Glutamatergic neuron (in vitro differentiated cells): ENCODE measurements around the gene HOXC9. TPM values are rescaled to one million over a fixed set of nuclear protein-coding genes. Genes with fewer than 3 reads are reported as not detected.

Experiments
- DNase-seq: peaks from one replicate; pipeline ENCODE4 v3.0.0; 2022
- H3K27ac Mint-ChIP-seq: one replicate; pipeline ENCODE4 v1.8.0; 2020; ENCODE audit warnings: mild to moderate bottlenecking, mixed read lengths, inconsistent platforms; ENCODE audit not compliant: unreplicated experiment
- H3K27me3 Mint-ChIP-seq: one replicate; pipeline ENCODE4 v1.8.0; 2020; ENCODE audit warnings: mild to moderate bottlenecking, moderate library complexity, mixed read lengths, inconsistent platforms; ENCODE audit not compliant: unreplicated experiment
- H3K36me3 Mint-ChIP-seq: one replicate; pipeline ENCODE4 v1.8.0; 2020; ENCODE audit warnings: mild to moderate bottlenecking, mixed read lengths, inconsistent platforms; ENCODE audit not compliant: unreplicated experiment
- H3K4me1 Mint-ChIP-seq: one replicate; pipeline ENCODE4 v1.8.0; 2020; ENCODE audit warnings: mild to moderate bottlenecking, low read depth, mixed read lengths, inconsistent platforms; ENCODE audit not compliant: unreplicated experiment
- H3K4me3 Mint-ChIP-seq: one replicate; pipeline ENCODE4 v1.8.0; 2020; ENCODE audit warnings: mild to moderate bottlenecking, mixed read lengths, inconsistent platforms; ENCODE audit not compliant: unreplicated experiment
- H3K9me3 Mint-ChIP-seq: one replicate; pipeline ENCODE4 v1.8.0; 2020; ENCODE audit warnings: mild to moderate bottlenecking, moderate library complexity, mixed read lengths, inconsistent platforms; ENCODE audit not compliant: unreplicated experiment
- CTCF ChIP-seq: fragments of 200-600 bp; sonication (generic); IDR thresholded peaks from one replicate; pipeline ENCODE4 v1.5.0; 2021; ENCODE audit not compliant: partially characterized antibody, unreplicated experiment
- total RNA-seq: library from RNA; stranded (reverse); fragmentation: NEBNext Ultra II Directional; extraction: Animal tissue kit (Norgen Biotek cat#: 25700); gene quantifications from one replicate; pipeline ENCODE4 v1.2.1, GENCODE V29; 2021; ENCODE audit not compliant: unreplicated experiment

HOXC9 gene
- total RNA-seq, 1 donor from 2014 or later = not detected

- Mint-ChIP-seq H3K36me3 (no peaks in the 10 kb centered on the region), H3K27me3 (peaks cover 65% of the 10 kb centered on the region), H3K4me3 (no peak overlapping the region), H3K27ac (no peak overlapping the region), H3K9me3 (peaks cover 4% of the 10 kb centered on the region), H3K4me1 (no peaks in the 10 kb centered on the region)
- TF ChIP-seq CTCF = no peak
- DNase-seq = no peak
These were observed 29.5 kb upstream of the HOXC9 start for GRCh38 chr12:53970451-53970850.

GRCh38 chr12:53971129-53971528, 28.8 kb upstream of the HOXC9 start:
- Mint-ChIP-seq H3K4me3 (no peak overlapping the region), H3K36me3 (no peaks in the 10 kb centered on the region), H3K4me1 (no peaks in the 10 kb centered on the region), H3K27ac (no peak overlapping the region), H3K9me3 (peaks cover 4% of the 10 kb centered on the region), H3K27me3 (peaks cover 68% of the 10 kb centered on the region)
- no peak for TF ChIP-seq CTCF
- DNase-seq = no peak

- H3K27ac Mint-ChIP-seq = no peak overlapping the region
These were observed 28.3 kb upstream of the HOXC9 start for GRCh38 chr12:53971686-53972085.

GRCh38 chr12:53972152-53972702, 27.7 kb upstream of the HOXC9 start:
- no peaks in the 10 kb centered on the region for H3K4me1 Mint-ChIP-seq
- no peak overlapping the region for H3K27ac Mint-ChIP-seq
- no peak overlapping the region for H3K4me3 Mint-ChIP-seq
- peaks cover 66% of the 10 kb centered on the region for H3K27me3 Mint-ChIP-seq
- DNase-seq = no peak
- peaks cover 5% of the 10 kb centered on the region for H3K9me3 Mint-ChIP-seq
- no peaks in the 10 kb centered on the region for H3K36me3 Mint-ChIP-seq
- TF ChIP-seq CTCF = no peak

More at GRCh38 chr12:53971686-53972085, 28.3 kb upstream of the HOXC9 start:
- Mint-ChIP-seq H3K4me1 (no peaks in the 10 kb centered on the region), H3K9me3 (peaks cover 2% of the 10 kb centered on the region), H3K27me3 (peaks cover 66% of the 10 kb centered on the region), H3K4me3 (no peak overlapping the region), H3K36me3 (no peaks in the 10 kb centered on the region)
- no peak for TF ChIP-seq CTCF
- DNase-seq = no peak

- no peak for DNase-seq
- no peak within 1 kb of the TSS for H3K4me3 Mint-ChIP-seq
These were observed 27.2 kb upstream of the HOXC9 start, which contains the start of gene HOXC11 for GRCh38 chr12:53972722-53973235. Gene HOXC11, plus strand, starts transcription at chr12:53973126. Its CDS starts 116 bp downstream, at chr12:53973242.

More at GRCh38 chr12:53972722-53973235, 27.2 kb upstream of the HOXC9 start, which contains the start of gene HOXC11:
- Mint-ChIP-seq H3K4me1 (no peaks in the 10 kb centered on the region), H3K27ac (no peak within 1 kb of the TSS), H3K27me3 (peaks cover 63% of the 10 kb centered on the region), H3K9me3 (peaks cover 5% of the 10 kb centered on the region), H3K36me3 (no peaks in the 10 kb centered on the region)
- no peak for TF ChIP-seq CTCF
